ENCODE data around the gene SRSF5. TPM values are rescaled to one million over a fixed set of nuclear protein-coding genes. Genes with fewer than 3 reads are reported as not detected.

SRSF5 gene

Small RNA genes lying within 50 kb of the gene (small RNA-seq; reads per million reads assigned to genes)
- not detected for gene RF00614 (ENCODE audit: insufficient read depth)
